Frontal cortex (tissue), 4 donors: Measurements from ENCODE around the gene CREBL2. TPM values are rescaled to one million over a fixed set of nuclear protein-coding genes. Genes with fewer than 3 reads are reported as not detected.
"Not testable (repeated sequence)": the region's sequence is repeated elsewhere in the genome, so short reads cannot be mapped to it uniquely, and the experiment has no call there.

Experiments
- DNase-seq, 2 donors: peaks; one replicate each; pipeline ENCODE4 v3.0.0; 2012; ENCODE audit warnings: low spot score in 2 of 2
- FAIRE-seq: peaks from 2 replicates; lab custom pipeline; 2012; peaks lifted over from hg19 to GRCh38; lab: Jason Lieb, UNC
- total RNA-seq: library from RNA; depleted of rRNA; stranded (reverse); fragments of >200 nt; gene quantifications from one replicate; pipeline ENCODE4 v1.2.3, GENCODE V29; 2014
- donor health status: control.
- donor health status: control.
- donor health status: control.

Gene CREBL2
- total RNA-seq, result 35.9 TPM

GRCh38 chr12:12611512-12612306, at the start of gene CREBL2:
Gene CREBL2 (plus strand): TSS chr12:12611876. CDS start chr12:12612173, 297 bp downstream.
- no peak for FAIRE-seq
- peak; percentile 85 to 87 for DNase-seq

- FAIRE-seq (no peak), DNase-seq (peak; percentile 20 to 52)
Measured at GRCh38 chr12:12562016-12562483, 49.6 kb upstream of the CREBL2 start.

GRCh38 chr12:12562585-12563261, 49.0 kb upstream of the CREBL2 start, which contains the start of gene DUSP16:
Gene DUSP16 (minus strand): TSS chr12:12562863. CDS start chr12:12521098, 41,765 bp downstream.
- DNase-seq (peak; percentile 92 to 94), FAIRE-seq (no peak)

GRCh38 chr12:12563290-12563928, 48.3 kb upstream of the CREBL2 start:
- FAIRE-seq (no peak), DNase-seq (peak; percentile 38 to 60)

- FAIRE-seq (no peak), DNase-seq (no peak)
Measured at GRCh38 chr12:12564911-12565310, 46.8 kb upstream of the CREBL2 start.

- FAIRE-seq, DNase-seq: not testable (repeated sequence)
Measured at GRCh38 chr12:12565971-12566370, 45.7 kb upstream of the CREBL2 start.

- FAIRE-seq, result no peak
- no peak for DNase-seq
Measured at GRCh38 chr12:12572659-12573058, 39.0 kb upstream of the CREBL2 start.

- no peak for FAIRE-seq
- DNase-seq, result no peak
Measured at GRCh38 chr12:12577786-12578185, 33.9 kb upstream of the CREBL2 start.

GRCh38 chr12:12580716-12581115, 31.0 kb upstream of the CREBL2 start:
- FAIRE-seq, DNase-seq: not testable (repeated sequence)

GRCh38 chr12:12582193-12582881, 29.3 kb upstream of the CREBL2 start:
- DNase-seq (no peak), FAIRE-seq (no peak)

- FAIRE-seq (no peak), DNase-seq (no peak)
Measured at GRCh38 chr12:12582895-12583303, 28.8 kb upstream of the CREBL2 start.

- FAIRE-seq (no peak), DNase-seq (no peak)
Measured at GRCh38 chr12:12583510-12584178, 28.0 kb upstream of the CREBL2 start.

- DNase-seq (no peak), FAIRE-seq (no peak)
Measured at GRCh38 chr12:12585115-12585863, 26.4 kb upstream of the CREBL2 start.

GRCh38 chr12:12586879-12587675, 24.6 kb upstream of the CREBL2 start:
- FAIRE-seq (no peak), DNase-seq (no peak)

GRCh38 chr12:12587878-12588277, 23.8 kb upstream of the CREBL2 start:
- DNase-seq (no peak), FAIRE-seq (no peak)

GRCh38 chr12:12588436-12588835, 23.2 kb upstream of the CREBL2 start:
- not testable (repeated sequence) for DNase-seq, FAIRE-seq

- DNase-seq (no peak), FAIRE-seq (no peak)
Measured at GRCh38 chr12:12590961-12591360, 20.7 kb upstream of the CREBL2 start.

GRCh38 chr12:12592930-12593329, 18.7 kb upstream of the CREBL2 start:
- no peak for DNase-seq
- FAIRE-seq, result no peak
